Stomach (tissue), 9 donors: ENCODE data around the gene MOGAT2. TPM values are rescaled to one million over a fixed set of nuclear protein-coding genes. Genes with fewer than 3 reads are reported as not detected.

Experiments used
- DNase-seq, 2 donors: peaks; one replicate each; pipeline versions ENCODE4 v3.0.0 to v3.0.0-alpha.2; 2013 to 2019
- H3K27ac ChIP-seq, 5 donors: fragments of 200-600 bp in 4 of 5; sonication (generic) in 4 of 5; one replicate each; pipeline ENCODE4 v1.5.1; 2013 to 2019; ENCODE audit warnings: mild to moderate bottlenecking in 1 of 5, moderate library complexity in 1 of 5
- H3K27me3 ChIP-seq, 3 donors: fragments of 200-600 bp; sonication (generic); one replicate each; pipeline ENCODE4 v1.5.1; 2017 to 2019; ENCODE audit warnings: mixed run types in 1 of 3
- H3K36me3 ChIP-seq, 4 donors: fragments of 200-600 bp; sonication (generic); 1 replicate in 3 of 4; 2 replicates in 1 of 4; pipeline ENCODE4 v1.5.1; 2016 to 2019
- H3K4me1 ChIP-seq, 4 donors: fragments of 200-600 bp; sonication (generic); one replicate each; pipeline ENCODE4 v1.5.1; 2016 to 2019
- H3K4me3 ChIP-seq, 4 donors: fragments of 200-600 bp; sonication (generic) in 3 of 4; one replicate each; pipeline ENCODE4 v1.5.1; 2016 to 2019; ENCODE audit warnings: mild to moderate bottlenecking in 1 of 4
- H3K9me3 ChIP-seq, 4 donors: fragments of 200-600 bp; sonication (generic); one replicate each; pipeline ENCODE4 v1.5.1; 2016 to 2019
- EP300 ChIP-seq: sonication (generic); formaldehyde crosslinking; IDR thresholded peaks from one replicate; pipeline ENCODE4 v1.6.1; 2017; ENCODE audit warnings: antibody characterized with exemption
- POLR2A ChIP-seq, 4 donors: fragments of 450-650 bp; IDR thresholded peaks; one replicate each; pipeline ENCODE4 v1.6.1; 2016; ENCODE audit warnings: antibody characterized with exemption in 4 of 4, control low read depth in 2 of 4, mild to moderate bottlenecking in 1 of 4, moderate library complexity in 1 of 4
- POLR2AphosphoS5 ChIP-seq, 3 donors: sonication (generic); formaldehyde crosslinking; IDR thresholded peaks; one replicate each; pipeline ENCODE4 v1.6.1; 2016; ENCODE audit warnings: antibody characterized with exemption in 3 of 3
- WGBS, 5 donors: extraction: QIAGEN DNeasy Blood & Tissue Kit in 3 of 5; methylation state at CpG; one replicate each; pipeline versions ENCODE4 v1.1.5 to v1.1.7; 2013 to 2018; 5-methylcytosine and 5-hydroxymethylcytosine counted together
- intact Hi-C: fragments of 100-400 bp; cut with DNase I; formaldehyde crosslinking; loops from one replicate; pipeline ENCODE4 v1.15.1; 2023; ENCODE audit warnings: low total_unique reads
- polyA plus RNA-seq, 3 donors: library from polyadenylated mRNA; stranded (reverse); fragments of 200-250 nt; gene quantifications; one replicate each; pipeline ENCODE4 v1.2.3, GENCODE V29; 2013
- total RNA-seq, 5 donors: library from RNA; depleted of rRNA; stranded (reverse); fragments of >200 nt; gene quantifications; one replicate each; pipeline versions ENCODE4 v1.1.0 to v1.2.3, GENCODE V29; 2014 to 2016
- TF ChIP-seq, protein P1 (sequence below), 7 experiments: fragments of 450-650 bp in 4 of 7; fragments of 200-600 bp in 3 of 7; sonication (generic) in 3 of 7; IDR thresholded peaks; one replicate each; pipeline ENCODE4 v1.5.1; 2016 to 2019; ENCODE audit warnings: antibody characterized with exemption in 7 of 7, control low read depth in 2 of 7, mild to moderate bottlenecking in 1 of 7
- donor health status: healthy with polysubstance abuse.
- donor health status: Bipolar disorder and iron deficiency.
- donor health status: healthy.

The MOGAT2 gene
- total and polyA plus RNA-seq, 8 donors: 0.62 to 51.9 (median 1.3) TPM; not detected in 3

DNA sequence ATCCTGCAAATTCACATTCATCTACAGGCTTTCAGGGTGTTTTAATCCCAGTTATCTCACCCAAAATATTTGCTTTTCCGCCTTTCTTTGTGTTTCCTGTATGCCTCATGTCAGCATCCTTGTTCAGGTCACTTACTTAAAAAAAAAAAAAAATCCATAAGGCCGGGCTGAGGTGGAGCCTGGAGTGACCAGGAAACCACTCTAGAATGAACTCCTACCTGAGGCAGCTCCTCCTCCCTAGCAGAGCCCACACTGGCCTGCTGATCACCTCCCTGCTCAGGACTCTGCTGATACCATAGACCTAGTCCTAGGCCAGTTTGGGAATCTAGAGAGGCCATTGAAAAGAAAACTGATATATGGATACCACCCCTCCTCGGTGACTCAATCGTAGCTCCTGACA lies 42.2 kb downstream of the MOGAT2 start:
- DNase-seq: peak in 1 of 2 donors; percentile 65
- TF ChIP-seq POLR2A (IDR thresholded peaks at IDR 0.05) (no peak), POLR2AphosphoS5 (IDR thresholded peaks at IDR 0.05) (no peak)
- TF ChIP-seq, protein P1, sequence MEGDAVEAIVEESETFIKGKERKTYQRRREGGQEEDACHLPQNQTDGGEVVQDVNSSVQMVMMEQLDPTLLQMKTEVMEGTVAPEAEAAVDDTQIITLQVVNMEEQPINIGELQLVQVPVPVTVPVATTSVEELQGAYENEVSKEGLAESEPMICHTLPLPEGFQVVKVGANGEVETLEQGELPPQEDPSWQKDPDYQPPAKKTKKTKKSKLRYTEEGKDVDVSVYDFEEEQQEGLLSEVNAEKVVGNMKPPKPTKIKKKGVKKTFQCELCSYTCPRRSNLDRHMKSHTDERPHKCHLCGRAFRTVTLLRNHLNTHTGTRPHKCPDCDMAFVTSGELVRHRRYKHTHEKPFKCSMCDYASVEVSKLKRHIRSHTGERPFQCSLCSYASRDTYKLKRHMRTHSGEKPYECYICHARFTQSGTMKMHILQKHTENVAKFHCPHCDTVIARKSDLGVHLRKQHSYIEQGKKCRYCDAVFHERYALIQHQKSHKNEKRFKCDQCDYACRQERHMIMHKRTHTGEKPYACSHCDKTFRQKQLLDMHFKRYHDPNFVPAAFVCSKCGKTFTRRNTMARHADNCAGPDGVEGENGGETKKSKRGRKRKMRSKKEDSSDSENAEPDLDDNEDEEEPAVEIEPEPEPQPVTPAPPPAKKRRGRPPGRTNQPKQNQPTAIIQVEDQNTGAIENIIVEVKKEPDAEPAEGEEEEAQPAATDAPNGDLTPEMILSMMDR (IDR thresholded peaks at IDR 0.05): no peak
- no peaks in the 10 kb centered on the region for H3K36me3 ChIP-seq
- no peak overlapping the region for H3K4me3 ChIP-seq
- no peaks in the 10 kb centered on the region for H3K9me3 ChIP-seq
- H3K4me1 ChIP-seq: no peaks in the 10 kb centered on the region
- no peaks in the 10 kb centered on the region for H3K27me3 ChIP-seq
- WGBS, 5 donors: 30 to 73% (median 42%) methylated on average over 4 of the region's 4 CpGs
- H3K27ac ChIP-seq: peak overlapping the region in 2 of 5 donors; percentile 7 to 42
- intact Hi-C loops: no loop called here

DNA sequence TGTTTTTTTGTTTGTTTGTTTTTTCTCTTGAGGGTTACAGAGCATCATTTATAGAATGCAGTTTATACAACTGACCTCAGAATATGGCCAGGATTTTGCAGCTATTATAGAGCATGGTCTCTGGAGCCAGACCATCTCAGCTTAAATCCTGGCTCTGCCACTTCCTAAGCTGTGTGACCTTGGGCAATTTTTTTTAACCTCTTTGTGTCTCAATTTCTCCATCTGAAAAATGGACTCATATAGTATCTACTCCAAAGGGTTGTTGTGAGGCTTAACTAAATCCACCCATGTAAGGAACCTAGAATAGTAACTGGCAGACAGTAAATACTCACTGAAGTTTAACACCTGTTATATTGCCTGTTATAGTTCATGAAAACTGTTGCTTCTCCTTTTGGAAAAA lies 42.6 kb downstream of the MOGAT2 start:
- TF ChIP-seq EP300 (no peak), POLR2AphosphoS5 (IDR thresholded peaks at IDR 0.05) (no peak), POLR2A (IDR thresholded peaks at IDR 0.05) (no peak)
- TF ChIP-seq, protein P1 (IDR thresholded peaks at IDR 0.05): no peak
- no peaks in the 10 kb centered on the region for H3K36me3 ChIP-seq
- no peaks in the 10 kb centered on the region for H3K9me3 ChIP-seq
- no peaks in the 10 kb centered on the region for H3K4me1 ChIP-seq
- peak overlapping the region in 1 of 5 donors; percentile 42 for H3K27ac ChIP-seq
- no peak overlapping the region for H3K4me3 ChIP-seq
- intact Hi-C loops: no loop called here
- H3K27me3 ChIP-seq: no peaks in the 10 kb centered on the region
- DNase-seq: no peak

- Histone ChIP-seq H3K27me3 (no peaks in the 10 kb centered on the region), H3K9me3 (no peaks in the 10 kb centered on the region), H3K36me3 (no peaks in the 10 kb centered on the region), H3K4me3 (no peak overlapping the region), H3K27ac (no peak overlapping the region), H3K4me1 (no peaks in the 10 kb centered on the region)
- 83 to 96% (median 88%) methylated on average over 3 of the region's 3 CpGs for WGBS, 5 donors
- intact Hi-C loops: no loop called here
- DNase-seq: no peak
- TF ChIP-seq EP300 (no peak), POLR2A (IDR thresholded peaks at IDR 0.05) (no peak), POLR2AphosphoS5 (IDR thresholded peaks at IDR 0.05) (no peak)
- TF ChIP-seq, protein P1 (IDR thresholded peaks at IDR 0.05): no peak
Measured at GRCh38 chr11:75760710-75761493, 43.3 kb downstream of the MOGAT2 start.

DNA sequence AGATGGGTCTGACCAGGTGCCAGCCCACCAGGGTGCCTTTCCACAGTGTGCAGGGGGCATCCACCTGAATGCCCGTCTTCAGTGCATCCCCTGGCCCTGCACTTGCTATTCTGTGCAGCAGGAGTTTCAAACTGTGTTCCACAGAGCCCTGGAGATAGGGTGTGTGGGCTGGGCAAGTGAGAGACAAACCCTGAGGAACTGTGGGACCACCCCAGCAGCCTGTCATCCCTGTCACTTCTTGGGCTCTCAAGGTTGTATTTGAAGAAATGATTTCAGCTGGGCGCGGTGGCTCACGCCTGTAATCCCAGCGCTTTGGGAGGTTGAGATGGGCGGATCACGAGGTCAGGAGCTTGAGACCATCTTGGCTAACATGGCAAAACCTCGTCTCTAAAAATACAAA lies 44.5 kb downstream of the MOGAT2 start:
- peaks cover 0 to 6% (median 0%) of the 10 kb centered on the region in 3 donors for H3K27me3 ChIP-seq
- intact Hi-C loops: no loop called here
- no peak for DNase-seq
- H3K9me3 ChIP-seq: no peaks in the 10 kb centered on the region
- no peaks in the 10 kb centered on the region for H3K36me3 ChIP-seq
- 92 to 96% (median 95%) methylated on average over 8 of the region's 8 CpGs for WGBS, 5 donors
- TF ChIP-seq, protein P1 (IDR thresholded peaks at IDR 0.05): no peak
- no peak for TF ChIP-seq POLR2AphosphoS5 (IDR thresholded peaks at IDR 0.05)
- H3K27ac ChIP-seq: no peak overlapping the region
- H3K4me1 ChIP-seq: no peaks in the 10 kb centered on the region
- no peak overlapping the region for H3K4me3 ChIP-seq
